Measurements from ENCODE around the gene PKD1L1. TPM values are rescaled to one million over a fixed set of nuclear protein-coding genes. Genes with fewer than 3 reads are reported as not detected.

The PKD1L1 gene
- polyA plus RNA-seq, 1 donor (not counting 4 experiments of a cell fraction or from before 2014, with no cell fraction given): 0.04 TPM

DNA sequence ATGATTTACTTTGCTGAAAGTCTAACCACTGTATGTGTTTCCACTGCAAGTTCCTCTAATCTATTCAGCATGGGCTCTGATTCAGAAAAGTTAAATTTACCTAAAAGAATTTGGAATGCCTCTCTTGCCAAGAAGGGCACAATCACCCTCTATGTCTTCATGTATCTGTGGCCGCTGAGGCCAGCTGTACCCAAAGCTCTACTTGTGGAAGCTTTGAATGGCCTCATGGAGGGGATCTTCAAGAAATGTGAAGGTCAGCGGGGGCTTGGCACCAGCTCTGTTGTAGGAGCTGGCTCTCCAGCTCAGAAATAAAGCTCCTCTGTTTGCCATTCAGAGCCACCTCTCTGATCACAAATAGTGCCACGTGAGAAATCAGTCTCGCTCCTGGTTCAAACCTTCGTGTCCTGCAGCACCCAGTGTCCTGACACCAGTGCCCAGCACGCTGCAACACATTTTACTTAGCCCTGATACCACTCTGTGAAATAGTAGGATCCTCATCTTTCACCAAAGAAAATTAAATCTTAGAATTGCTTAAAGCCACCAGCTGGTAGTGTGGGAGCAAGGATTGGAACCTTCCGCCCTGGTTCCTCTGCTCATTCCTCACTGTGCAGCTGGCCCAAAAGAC lies 61.1 kb downstream of the PKD1L1 start:
- Histone ChIP-seq H3K9ac (ENCODE audit: control insufficient read depth, extremely low read depth, insufficient read depth, low read length) (no peak overlapping the region), H3K27me3 (ENCODE audit: control insufficient read depth, extremely low read depth, insufficient read depth, low read length) (peaks cover 16% of the 10 kb centered on the region), H2AFZ (ENCODE audit: control insufficient read depth, low read length) (no peak overlapping the region), H3K4me2 (ENCODE audit: control insufficient read depth, extremely low read depth, insufficient read depth, low read depth, low read length) (no peak overlapping the region), H3K36me3 (ENCODE audit: control insufficient read depth in 2 of 2, extremely low read depth in 1 of 2, insufficient read depth in 2 of 2, low read length in 2 of 2) (no peaks in the 10 kb centered on the region), H3K79me2 (ENCODE audit: control insufficient read depth, insufficient read depth, low read length) (no peaks in the 10 kb centered on the region), H4K20me1 (ENCODE audit: control insufficient read depth, extremely low read depth, insufficient read depth, low read length) (no peaks in the 10 kb centered on the region), H3K9me1 (ENCODE audit: control insufficient read depth, extremely low read depth, insufficient read depth, low read length) (no peaks in the 10 kb centered on the region), H3K4me1 (ENCODE audit: control insufficient read depth, extremely low read depth, insufficient read depth, low read length) (no peaks in the 10 kb centered on the region), H3K4me3 (ENCODE audit: control insufficient read depth in 2 of 3, extremely low read depth in 1 of 3, insufficient read depth in 2 of 3, low read depth in 1 of 3, low read length in 3 of 3) (no peak overlapping the region), H3K27ac (ENCODE audit: control insufficient read depth, insufficient read depth, low read length) (no peak overlapping the region), H3K9me3 (ENCODE audit: control insufficient read depth, low read depth, low read length) (no peaks in the 10 kb centered on the region)
- no peak for FAIRE-seq
- dilution Hi-C loops (cut with MboI; ENCODE audit: extremely low pct_ligation_motif_present, low sequenced_read_pairs): no loop called here
- no peak for TF ChIP-seq EZH2 (IDR thresholded peaks at IDR 0.05; ENCODE audit: low read length)
- TF ChIP-seq, protein P1, sequence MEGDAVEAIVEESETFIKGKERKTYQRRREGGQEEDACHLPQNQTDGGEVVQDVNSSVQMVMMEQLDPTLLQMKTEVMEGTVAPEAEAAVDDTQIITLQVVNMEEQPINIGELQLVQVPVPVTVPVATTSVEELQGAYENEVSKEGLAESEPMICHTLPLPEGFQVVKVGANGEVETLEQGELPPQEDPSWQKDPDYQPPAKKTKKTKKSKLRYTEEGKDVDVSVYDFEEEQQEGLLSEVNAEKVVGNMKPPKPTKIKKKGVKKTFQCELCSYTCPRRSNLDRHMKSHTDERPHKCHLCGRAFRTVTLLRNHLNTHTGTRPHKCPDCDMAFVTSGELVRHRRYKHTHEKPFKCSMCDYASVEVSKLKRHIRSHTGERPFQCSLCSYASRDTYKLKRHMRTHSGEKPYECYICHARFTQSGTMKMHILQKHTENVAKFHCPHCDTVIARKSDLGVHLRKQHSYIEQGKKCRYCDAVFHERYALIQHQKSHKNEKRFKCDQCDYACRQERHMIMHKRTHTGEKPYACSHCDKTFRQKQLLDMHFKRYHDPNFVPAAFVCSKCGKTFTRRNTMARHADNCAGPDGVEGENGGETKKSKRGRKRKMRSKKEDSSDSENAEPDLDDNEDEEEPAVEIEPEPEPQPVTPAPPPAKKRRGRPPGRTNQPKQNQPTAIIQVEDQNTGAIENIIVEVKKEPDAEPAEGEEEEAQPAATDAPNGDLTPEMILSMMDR (optimal IDR thresholded peaks at IDR 0.05 in 1 of 3, IDR thresholded peaks at IDR 0.05 in 1 of 3, conservative IDR thresholded peaks at IDR 0.05 in 1 of 3; ENCODE audit: extremely low read depth in 1 of 3, insufficient read depth in 2 of 3, low read length in 3 of 3): no peak
- no peak for DNase-seq (ENCODE audit: low read depth, low spot score)

DNA sequence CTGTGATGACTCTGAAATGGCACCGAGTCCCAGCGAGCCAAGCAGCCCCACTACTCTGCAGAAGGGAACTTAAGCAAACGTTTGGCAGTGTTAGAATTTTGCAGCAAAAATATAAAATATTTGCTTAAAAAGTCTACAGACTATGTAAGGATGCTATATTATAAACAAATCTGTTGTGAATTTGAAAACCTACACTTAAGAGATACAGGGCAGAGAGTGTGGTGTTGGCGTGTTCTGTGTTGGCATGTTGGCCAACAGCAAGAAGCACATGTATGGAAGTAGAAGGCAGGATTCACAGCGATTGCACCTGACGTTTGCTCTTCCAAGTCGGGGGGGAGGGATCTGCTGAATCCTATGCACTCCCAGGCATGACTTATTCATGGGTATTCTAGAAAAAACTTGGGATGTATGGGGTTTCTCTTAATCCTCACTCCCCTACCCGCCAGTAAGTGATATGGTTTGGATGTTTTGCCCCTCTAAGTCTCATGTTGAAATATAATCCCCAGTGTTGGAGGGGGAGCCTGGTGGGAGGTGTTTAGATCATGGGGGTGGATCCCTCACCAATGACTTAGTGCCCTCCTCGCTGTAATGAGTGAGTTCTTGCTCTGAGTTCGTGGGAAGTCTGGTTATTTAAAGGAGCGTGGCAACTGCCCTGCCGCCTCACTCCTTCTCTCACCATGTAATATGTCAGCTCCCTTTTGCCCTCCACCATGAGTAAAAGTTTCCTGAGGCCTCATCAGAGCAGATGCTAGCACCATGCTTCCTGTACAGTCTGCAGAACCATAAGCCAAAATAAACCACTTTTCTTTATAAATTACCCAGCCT lies 62.1 kb downstream of the PKD1L1 start:
- no peaks in the 10 kb centered on the region for H3K4me1 ChIP-seq (ENCODE audit: control insufficient read depth, extremely low read depth, insufficient read depth, low read length)
- DNase-seq (ENCODE audit: low read depth, low spot score) (no peak), FAIRE-seq (no peak)
- peaks cover 23% of the 10 kb centered on the region for H3K27me3 ChIP-seq (ENCODE audit: control insufficient read depth, extremely low read depth, insufficient read depth, low read length)
- no peaks in the 10 kb centered on the region for H3K9me3 ChIP-seq (ENCODE audit: control insufficient read depth, low read depth, low read length)
- H2AFZ ChIP-seq (ENCODE audit: control insufficient read depth, low read length): no peak overlapping the region
- H3K9ac ChIP-seq (ENCODE audit: control insufficient read depth, extremely low read depth, insufficient read depth, low read length): no peak overlapping the region
- no peaks in the 10 kb centered on the region for H3K79me2 ChIP-seq (ENCODE audit: control insufficient read depth, insufficient read depth, low read length)
- dilution Hi-C loops (cut with MboI; ENCODE audit: extremely low pct_ligation_motif_present, low sequenced_read_pairs): no loop called here
- H3K9me1 ChIP-seq (ENCODE audit: control insufficient read depth, extremely low read depth, insufficient read depth, low read length): no peaks in the 10 kb centered on the region
- no peak for TF ChIP-seq EZH2 (IDR thresholded peaks at IDR 0.05; ENCODE audit: low read length)
- TF ChIP-seq, protein P1 (optimal IDR thresholded peaks at IDR 0.05 in 1 of 3, IDR thresholded peaks at IDR 0.05 in 1 of 3, conservative IDR thresholded peaks at IDR 0.05 in 1 of 3; ENCODE audit: extremely low read depth in 1 of 3, insufficient read depth in 2 of 3, low read length in 3 of 3): no peak
- H3K4me3 ChIP-seq (ENCODE audit: control insufficient read depth in 2 of 3, extremely low read depth in 1 of 3, insufficient read depth in 2 of 3, low read depth in 1 of 3, low read length in 3 of 3): no peak overlapping the region
- H3K4me2 ChIP-seq (ENCODE audit: control insufficient read depth, extremely low read depth, insufficient read depth, low read depth, low read length): no peak overlapping the region
- H3K36me3 ChIP-seq (ENCODE audit: control insufficient read depth in 2 of 2, extremely low read depth in 1 of 2, insufficient read depth in 2 of 2, low read length in 2 of 2): no peaks in the 10 kb centered on the region
- no peaks in the 10 kb centered on the region for H4K20me1 ChIP-seq (ENCODE audit: control insufficient read depth, extremely low read depth, insufficient read depth, low read length)
- H3K27ac ChIP-seq (ENCODE audit: control insufficient read depth, insufficient read depth, low read length): no peak overlapping the region
